GM23338 (cell line): ENCODE data around the gene DOCK11. TPM values are rescaled to one million over a fixed set of nuclear protein-coding genes. Genes with fewer than 3 reads are reported as not detected.

ENCODE experiments used
- ATAC-seq: fragments of 200-7000 bp; cut with Tn5 transposase; 3 replicates; pipeline ENCODE4 v1.9.1; 2020
- DNase-seq: peaks from one replicate; pipeline ENCODE4 v3.0.0-alpha.2; 2015; ENCODE audit warnings: low spot score
- H2AFZ ChIP-seq: fragments of 200-600 bp; sonication (generic); 2 replicates; pipeline ENCODE4 v1.8.0; 2016; ENCODE audit warnings: antibody characterized with exemption, mild to moderate bottlenecking, moderate library complexity
- H3F3A ChIP-seq: fragments of 200-600 bp; sonication (generic); replicated peaks from 2 replicates; pipeline ENCODE4 v1.8.0; 2017; ENCODE audit warnings: antibody characterized with exemption, mixed run types, low read depth
- H3K27ac ChIP-seq: fragments of 200-600 bp; sonication (generic); 2 replicates; pipeline ENCODE4 v1.6.1; 2016; ENCODE audit warnings: low read depth
- H3K27me3 ChIP-seq: fragments of 200-600 bp; sonication (generic); 2 replicates; pipeline ENCODE4 v1.8.0; 2016; ENCODE audit warnings: mild to moderate bottlenecking, mixed run types, moderate library complexity; ENCODE audit not compliant: insufficient read depth
- H3K36me3 ChIP-seq: fragments of 200-600 bp; sonication (generic); 2 replicates; pipeline ENCODE4 v1.8.0; 2016; ENCODE audit warnings: mild to moderate bottlenecking; ENCODE audit not compliant: insufficient read depth
- H3K4me1 ChIP-seq: fragments of 200-600 bp; sonication (generic); 2 replicates; pipeline ENCODE4 v1.8.0; 2016; ENCODE audit warnings: mild to moderate bottlenecking, moderate library complexity; ENCODE audit not compliant: insufficient read depth
- H3K4me2 ChIP-seq: fragments of 200-600 bp; sonication (generic); 2 replicates; pipeline ENCODE4 v1.7.1; 2017; ENCODE audit warnings: mixed run types
- H3K4me3 ChIP-seq: fragments of 200-600 bp; sonication (generic); 2 replicates; pipeline ENCODE4 v1.6.1; 2016; ENCODE audit warnings: mixed run types
- H3K79me2 ChIP-seq: fragments of 200-600 bp; sonication (generic); replicated peaks from 2 replicates; pipeline ENCODE4 v1.8.0; 2017; ENCODE audit warnings: mild to moderate bottlenecking; ENCODE audit not compliant: insufficient read depth
- H3K9me2 ChIP-seq: fragments of 200-600 bp; sonication (generic); 2 replicates; pipeline ENCODE4 v1.8.0; 2017; ENCODE audit not compliant: insufficient read depth
- H4K20me1 ChIP-seq: fragments of 200-600 bp; sonication (generic); replicated peaks from 2 replicates; pipeline ENCODE4 v1.8.0; 2017; ENCODE audit warnings: mild to moderate bottlenecking; ENCODE audit not compliant: insufficient read depth
- H3K27ac Mint-ChIP-seq: 2 replicates; pipeline ENCODE4 v1.8.0; 2020; ENCODE audit warnings: inconsistent platforms, mild to moderate bottlenecking, moderate library complexity, mixed read lengths
- H3K27me3 Mint-ChIP-seq: 3 replicates; pipeline ENCODE4 v1.8.0; 2022; ENCODE audit warnings: low read depth, mild to moderate bottlenecking, moderate library complexity, mixed read lengths, inconsistent platforms; ENCODE audit not compliant: insufficient read depth, poor library complexity
- H3K36me3 Mint-ChIP-seq: 3 replicates; pipeline ENCODE4 v1.8.0; 2021; ENCODE audit warnings: low read depth, mild to moderate bottlenecking, inconsistent platforms, moderate library complexity, mixed read lengths
- H3K4me1 Mint-ChIP-seq: 3 replicates; pipeline ENCODE4 v1.8.0; 2020; ENCODE audit warnings: mild to moderate bottlenecking, inconsistent platforms, mixed read lengths
- H3K4me3 Mint-ChIP-seq: 3 replicates; pipeline ENCODE4 v1.8.0; 2021; ENCODE audit warnings: moderate library complexity, mild to moderate bottlenecking, inconsistent platforms, mixed read lengths
- H3K9me3 Mint-ChIP-seq: 3 replicates; pipeline ENCODE4 v1.8.0; 2020; ENCODE audit warnings: moderate library complexity, mild to moderate bottlenecking, inconsistent platforms, mixed read lengths
- NANOG ChIP-seq: IDR thresholded peaks from 2 replicates; pipeline ENCODE4 v1.6.1; 2016; ENCODE audit warnings: antibody characterized with exemption, borderline replicate concordance
- STAT1 ChIP-seq: IDR thresholded peaks from one replicate; pipeline ENCODE4 v1.6.1; 2016; ENCODE audit warnings: antibody characterized with exemption; ENCODE audit not compliant: unreplicated experiment
- ZNF331 ChIP-seq: fragments of 250-450 bp; sonication (Bioruptor Pico); IDR thresholded peaks from 2 replicates; pipeline ENCODE4 v1.5.0; 2020; ENCODE audit warnings: low read depth, mild to moderate bottlenecking, moderate library complexity
- polyA plus RNA-seq: library from polyadenylated mRNA; unstranded; fragments of >200 nt; fragmentation: Nextera tagmentation; extraction: Ambion mirVana; gene quantifications from 2 replicates; pipeline ENCODE4 v1.2.1, GENCODE V29; 2016
- total RNA-seq: library from RNA; depleted of rRNA; stranded (reverse); fragments of >200 nt; shearing (Covaris generic); gene quantifications from 2 replicates; pipeline ENCODE4 v1.2.3, GENCODE V29; 2014
- TF ChIP-seq, protein P1 (sequence below): IDR thresholded peaks from one replicate; pipeline ENCODE4 v1.6.1; 2018; ENCODE audit warnings: antibody characterized with exemption; ENCODE audit not compliant: unreplicated experiment
- TF ChIP-seq, protein P2 (sequence below), 2 experiments: fragments of 200-600 bp in 1 of 2; sonication (generic) in 1 of 2; conservative IDR thresholded peaks; 2 replicates each; pipeline versions ENCODE4 v1.5.1 to v1.6.1; 2016 to 2017; ENCODE audit warnings: antibody characterized with exemption in 2 of 2, low read depth in 2 of 2, mild to moderate bottlenecking in 2 of 2, moderate library complexity in 1 of 2
- TF ChIP-seq, protein P3 (sequence below): IDR thresholded peaks from 2 replicates; pipeline ENCODE4 v1.6.1; 2016; ENCODE audit warnings: antibody characterized with exemption

Gene DOCK11
- total and polyA plus RNA-seq, 2 experiments from 2014 or later, result 6.0 to 12.3 TPM

DNA sequence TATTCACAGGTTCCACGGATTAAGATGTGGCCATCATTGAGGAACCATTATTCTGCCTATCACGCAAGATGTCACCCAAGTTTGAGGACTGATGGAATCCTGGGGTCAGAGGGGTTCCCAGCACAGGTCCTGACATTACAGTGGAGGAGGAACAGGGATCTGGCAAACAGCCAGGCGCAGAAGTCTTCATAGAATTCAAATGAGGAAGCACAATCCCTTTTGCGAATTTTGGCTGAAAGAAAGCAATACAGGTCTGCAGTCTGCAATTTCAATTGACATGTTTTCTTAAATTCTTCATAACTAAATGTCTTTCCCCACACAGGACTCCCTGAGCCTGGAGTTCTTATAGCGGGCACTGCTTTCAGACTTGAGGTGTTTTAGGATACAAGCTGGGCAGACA is 14.5 kb downstream of the DOCK11 start:
- Histone ChIP-seq H3K79me2 (no peaks in the 10 kb centered on the region), H2AFZ (no peak overlapping the region), H3K4me2 (no peak overlapping the region), H3K4me1 (no peaks in the 10 kb centered on the region), H3K9me2 (no peaks in the 10 kb centered on the region), H3K27me3 (no peaks in the 10 kb centered on the region), H3K4me3 (no peak overlapping the region), H3K36me3 (no peaks in the 10 kb centered on the region), H3F3A (no peaks in the 10 kb centered on the region), H4K20me1 (no peaks in the 10 kb centered on the region), H3K27ac (no peak overlapping the region)
- no peak overlapping the region for H3K4me3 Mint-ChIP-seq
- TF ChIP-seq, protein P1, sequence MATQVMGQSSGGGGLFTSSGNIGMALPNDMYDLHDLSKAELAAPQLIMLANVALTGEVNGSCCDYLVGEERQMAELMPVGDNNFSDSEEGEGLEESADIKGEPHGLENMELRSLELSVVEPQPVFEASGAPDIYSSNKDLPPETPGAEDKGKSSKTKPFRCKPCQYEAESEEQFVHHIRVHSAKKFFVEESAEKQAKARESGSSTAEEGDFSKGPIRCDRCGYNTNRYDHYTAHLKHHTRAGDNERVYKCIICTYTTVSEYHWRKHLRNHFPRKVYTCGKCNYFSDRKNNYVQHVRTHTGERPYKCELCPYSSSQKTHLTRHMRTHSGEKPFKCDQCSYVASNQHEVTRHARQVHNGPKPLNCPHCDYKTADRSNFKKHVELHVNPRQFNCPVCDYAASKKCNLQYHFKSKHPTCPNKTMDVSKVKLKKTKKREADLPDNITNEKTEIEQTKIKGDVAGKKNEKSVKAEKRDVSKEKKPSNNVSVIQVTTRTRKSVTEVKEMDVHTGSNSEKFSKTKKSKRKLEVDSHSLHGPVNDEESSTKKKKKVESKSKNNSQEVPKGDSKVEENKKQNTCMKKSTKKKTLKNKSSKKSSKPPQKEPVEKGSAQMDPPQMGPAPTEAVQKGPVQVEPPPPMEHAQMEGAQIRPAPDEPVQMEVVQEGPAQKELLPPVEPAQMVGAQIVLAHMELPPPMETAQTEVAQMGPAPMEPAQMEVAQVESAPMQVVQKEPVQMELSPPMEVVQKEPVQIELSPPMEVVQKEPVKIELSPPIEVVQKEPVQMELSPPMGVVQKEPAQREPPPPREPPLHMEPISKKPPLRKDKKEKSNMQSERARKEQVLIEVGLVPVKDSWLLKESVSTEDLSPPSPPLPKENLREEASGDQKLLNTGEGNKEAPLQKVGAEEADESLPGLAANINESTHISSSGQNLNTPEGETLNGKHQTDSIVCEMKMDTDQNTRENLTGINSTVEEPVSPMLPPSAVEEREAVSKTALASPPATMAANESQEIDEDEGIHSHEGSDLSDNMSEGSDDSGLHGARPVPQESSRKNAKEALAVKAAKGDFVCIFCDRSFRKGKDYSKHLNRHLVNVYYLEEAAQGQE, result no peak
- TF ChIP-seq, protein P2, sequence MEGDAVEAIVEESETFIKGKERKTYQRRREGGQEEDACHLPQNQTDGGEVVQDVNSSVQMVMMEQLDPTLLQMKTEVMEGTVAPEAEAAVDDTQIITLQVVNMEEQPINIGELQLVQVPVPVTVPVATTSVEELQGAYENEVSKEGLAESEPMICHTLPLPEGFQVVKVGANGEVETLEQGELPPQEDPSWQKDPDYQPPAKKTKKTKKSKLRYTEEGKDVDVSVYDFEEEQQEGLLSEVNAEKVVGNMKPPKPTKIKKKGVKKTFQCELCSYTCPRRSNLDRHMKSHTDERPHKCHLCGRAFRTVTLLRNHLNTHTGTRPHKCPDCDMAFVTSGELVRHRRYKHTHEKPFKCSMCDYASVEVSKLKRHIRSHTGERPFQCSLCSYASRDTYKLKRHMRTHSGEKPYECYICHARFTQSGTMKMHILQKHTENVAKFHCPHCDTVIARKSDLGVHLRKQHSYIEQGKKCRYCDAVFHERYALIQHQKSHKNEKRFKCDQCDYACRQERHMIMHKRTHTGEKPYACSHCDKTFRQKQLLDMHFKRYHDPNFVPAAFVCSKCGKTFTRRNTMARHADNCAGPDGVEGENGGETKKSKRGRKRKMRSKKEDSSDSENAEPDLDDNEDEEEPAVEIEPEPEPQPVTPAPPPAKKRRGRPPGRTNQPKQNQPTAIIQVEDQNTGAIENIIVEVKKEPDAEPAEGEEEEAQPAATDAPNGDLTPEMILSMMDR (conservative IDR thresholded peaks at IDR 0.05; ENCODE audit: low read depth in 2 of 2), result no peak
- peaks cover 6% of the 10 kb centered on the region; the same call in 1 of the 3 replicates for H3K9me3 Mint-ChIP-seq
- no peaks in the 10 kb centered on the region; the same call in 2 of the 3 replicates for H3K4me1 Mint-ChIP-seq
- DNase-seq (no peak), ATAC-seq (no peak)
- H3K27ac Mint-ChIP-seq, result no peak overlapping the region
- H3K36me3 Mint-ChIP-seq, result peaks cover 11% of the 10 kb centered on the region; the same call in 2 of the 3 replicates
- peaks cover 1% of the 10 kb centered on the region for H3K27me3 Mint-ChIP-seq

DNA sequence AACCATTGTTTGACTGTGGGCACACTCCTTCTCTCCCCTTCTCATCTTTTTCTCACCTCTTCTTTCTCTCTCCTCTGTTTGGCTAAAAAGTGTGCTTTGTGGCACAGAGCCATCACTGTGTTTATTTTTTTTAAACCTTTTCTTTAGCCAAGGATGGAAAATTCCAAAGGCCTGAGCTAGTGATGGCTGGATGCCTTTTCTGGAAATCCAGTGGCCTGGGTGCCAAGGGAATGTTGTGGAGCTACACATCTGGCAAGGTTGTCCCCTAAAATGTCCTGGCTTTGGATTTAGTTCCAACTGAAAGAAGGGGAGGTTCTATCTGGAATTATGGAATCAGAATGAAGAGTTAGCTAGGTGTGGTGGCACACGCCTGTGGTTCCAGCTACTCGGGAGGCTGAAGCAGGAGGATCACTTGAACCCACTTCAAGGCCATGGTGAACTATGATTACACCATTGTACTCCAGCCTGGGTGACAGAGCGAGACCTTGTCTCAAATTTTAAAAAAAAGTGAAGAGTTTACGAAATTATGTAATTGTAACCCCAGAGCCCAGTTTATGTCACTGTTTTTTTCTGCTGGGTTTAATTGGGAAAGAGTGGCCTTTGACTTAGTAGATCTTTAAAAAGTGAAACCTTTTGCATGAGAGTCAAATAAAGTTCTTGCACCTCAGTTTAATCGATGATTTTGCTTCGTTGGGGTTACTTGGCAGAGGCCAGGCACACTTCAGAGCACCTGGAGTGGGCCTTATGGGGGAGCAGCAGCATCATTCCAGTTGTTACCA is 17.7 kb downstream of the DOCK11 start:
- no peaks in the 10 kb centered on the region for H3K4me1 ChIP-seq
- H3K27me3 Mint-ChIP-seq, result peaks cover 1% of the 10 kb centered on the region
- no peak overlapping the region for H3K4me2 ChIP-seq
- peaks cover 11% of the 10 kb centered on the region; the same call in 2 of the 3 replicates for H3K36me3 Mint-ChIP-seq
- no peaks in the 10 kb centered on the region for H3K9me2 ChIP-seq
- no peak overlapping the region for H3K27ac ChIP-seq
- no peaks in the 10 kb centered on the region for H3K36me3 ChIP-seq
- H2AFZ ChIP-seq, result no peak overlapping the region
- no peaks in the 10 kb centered on the region for H4K20me1 ChIP-seq
- no peaks in the 10 kb centered on the region for H3K4me1 Mint-ChIP-seq
- no peaks in the 10 kb centered on the region for H3K27me3 ChIP-seq
- H3K4me3 Mint-ChIP-seq, result no peak overlapping the region
- no peaks in the 10 kb centered on the region for H3F3A ChIP-seq
- H3K79me2 ChIP-seq, result no peaks in the 10 kb centered on the region
- ATAC-seq (no peak), DNase-seq (no peak)
- no peak overlapping the region for H3K27ac Mint-ChIP-seq
- peaks cover 6% of the 10 kb centered on the region; the same call in 1 of the 3 replicates for H3K9me3 Mint-ChIP-seq
- H3K4me3 ChIP-seq, result no peak overlapping the region
- no peak for TF ChIP-seq ZNF331 (CRISPR knock-in tag)
- TF ChIP-seq, protein P3, sequence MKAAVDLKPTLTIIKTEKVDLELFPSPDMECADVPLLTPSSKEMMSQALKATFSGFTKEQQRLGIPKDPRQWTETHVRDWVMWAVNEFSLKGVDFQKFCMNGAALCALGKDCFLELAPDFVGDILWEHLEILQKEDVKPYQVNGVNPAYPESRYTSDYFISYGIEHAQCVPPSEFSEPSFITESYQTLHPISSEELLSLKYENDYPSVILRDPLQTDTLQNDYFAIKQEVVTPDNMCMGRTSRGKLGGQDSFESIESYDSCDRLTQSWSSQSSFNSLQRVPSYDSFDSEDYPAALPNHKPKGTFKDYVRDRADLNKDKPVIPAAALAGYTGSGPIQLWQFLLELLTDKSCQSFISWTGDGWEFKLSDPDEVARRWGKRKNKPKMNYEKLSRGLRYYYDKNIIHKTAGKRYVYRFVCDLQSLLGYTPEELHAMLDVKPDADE, result no peak
- TF ChIP-seq, protein P1, result no peak
- TF ChIP-seq STAT1, result no peak
- no peak for TF ChIP-seq NANOG
